Activated T-cell treated with anti-CD3 and anti-CD28 coated beads, Interleukin-2, amount 50 U/mL, for 4 hours (primary cell): ENCODE measurements around the gene TMEM35B. TPM values are rescaled to one million over a fixed set of nuclear protein-coding genes. Genes with fewer than 3 reads are reported as not detected.
"Not testable (repeated sequence)": the region's sequence is repeated elsewhere in the genome, so short reads cannot be mapped to it uniquely, and the experiment has no call there.

ENCODE experiments used
- ATAC-seq, 2 donors: fragments of 200-7000 bp; cut with Tn5 transposase; one replicate each; pipeline ENCODE4 v1.10.0; 2021
- DNase-seq: peaks from one replicate; pipeline ENCODE4 v3.0.0-alpha.2; 2020
- H3K27me3 Mint-ChIP-seq: one replicate; pipeline ENCODE4 v1.8.0; 2021; ENCODE audit warnings: low read depth, mixed read lengths
- H3K36me3 Mint-ChIP-seq: one replicate; pipeline ENCODE4 v1.8.0; 2022; ENCODE audit warnings: mixed read lengths; ENCODE audit not compliant: insufficient read depth
- H3K4me1 Mint-ChIP-seq: one replicate; pipeline ENCODE4 v1.8.0; 2021; ENCODE audit warnings: low read depth, mixed read lengths
- H3K4me3 Mint-ChIP-seq: one replicate; pipeline ENCODE4 v1.8.0; 2021; ENCODE audit warnings: mild to moderate bottlenecking, moderate library complexity, mixed read lengths
- H3K9me3 Mint-ChIP-seq: one replicate; pipeline ENCODE4 v1.8.0; 2021; ENCODE audit warnings: mixed read lengths
- total RNA-seq, 3 donors: library from RNA; stranded (reverse); gene quantifications; one replicate each; pipeline ENCODE4 v1.2.1, GENCODE V29; 2021

Gene TMEM35B
- total RNA-seq, 3 donors from 2014 or later = 14.9 to 17.4 (median 16.4) TPM

- H3K4me1 Mint-ChIP-seq = peaks cover 11% of the 10 kb centered on the region
- H3K27me3 Mint-ChIP-seq, H3K9me3 Mint-ChIP-seq, ATAC-seq, H3K36me3 Mint-ChIP-seq, H3K4me3 Mint-ChIP-seq, DNase-seq: not testable (repeated sequence)
These were observed 17.5 kb downstream of the TMEM35B start for GRCh38 chr1:34967672-34968071.

DNA sequence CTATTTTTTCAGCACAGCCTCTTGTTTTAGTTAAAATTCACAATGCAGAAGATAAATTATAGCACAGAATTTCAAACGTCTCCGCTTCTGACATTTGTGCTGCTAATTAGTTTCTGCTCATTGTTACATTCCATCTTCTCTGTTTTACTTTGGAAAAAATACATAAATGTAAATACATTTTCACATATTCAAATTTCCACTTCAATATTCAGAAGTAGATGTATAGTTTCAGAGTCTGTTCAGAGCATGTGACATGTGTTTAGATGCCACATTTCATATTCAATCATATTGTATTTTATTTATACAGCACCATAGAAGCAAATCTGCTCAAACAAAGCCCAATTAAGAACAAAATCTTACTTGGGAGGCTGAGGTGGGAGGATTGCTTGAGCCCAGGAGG, 19.6 kb downstream of the TMEM35B start:
- no peak for ATAC-seq
- peaks cover 9% of the 10 kb centered on the region for H3K4me1 Mint-ChIP-seq
- H3K4me3 Mint-ChIP-seq = no peak overlapping the region
- H3K9me3 Mint-ChIP-seq = no peaks in the 10 kb centered on the region
- no peaks in the 10 kb centered on the region for H3K36me3 Mint-ChIP-seq
- H3K27me3 Mint-ChIP-seq = no peaks in the 10 kb centered on the region
- DNase-seq = no peak

DNA sequence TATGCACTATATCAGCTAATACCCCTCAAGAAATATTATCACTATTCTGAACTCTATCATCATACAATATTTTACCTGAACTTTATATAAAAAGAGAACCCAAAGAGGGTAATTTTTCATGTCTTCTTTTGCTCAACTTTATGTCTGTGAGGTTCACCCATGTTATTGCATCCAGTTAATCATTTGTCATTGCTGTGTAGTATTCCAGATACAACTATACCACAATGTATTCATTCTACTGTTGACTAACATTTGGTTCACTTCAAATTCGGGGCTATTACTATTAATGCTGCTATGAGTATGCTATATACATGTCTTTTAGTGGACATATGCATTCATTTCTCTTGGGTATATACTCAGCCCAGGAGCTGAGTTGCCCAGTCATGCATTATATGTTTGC, 34.7 kb downstream of the TMEM35B start:
- Mint-ChIP-seq H3K9me3 (peaks cover 4% of the 10 kb centered on the region), H3K4me3 (no peak overlapping the region), H3K27me3 (peaks cover 23% of the 10 kb centered on the region), H3K4me1 (no peaks in the 10 kb centered on the region), H3K36me3 (no peaks in the 10 kb centered on the region)
- ATAC-seq (no peak), DNase-seq (no peak)

GRCh38 chr1:34948739-34949138, 36.4 kb downstream of the TMEM35B start:
- H3K36me3 Mint-ChIP-seq = not testable (repeated sequence)

GRCh38 chr1:34947641-34948314, 37.4 kb downstream of the TMEM35B start:
- H3K9me3 Mint-ChIP-seq, H3K4me3 Mint-ChIP-seq, H3K36me3 Mint-ChIP-seq, ATAC-seq, DNase-seq, H3K4me1 Mint-ChIP-seq: not testable (repeated sequence)
- peaks cover 20% of the 10 kb centered on the region for H3K27me3 Mint-ChIP-seq

More at GRCh38 chr1:34948739-34949138, 36.4 kb downstream of the TMEM35B start:
- not testable (repeated sequence) for H3K4me1 Mint-ChIP-seq, ATAC-seq, H3K4me3 Mint-ChIP-seq, H3K9me3 Mint-ChIP-seq, DNase-seq
- peaks cover 25% of the 10 kb centered on the region for H3K27me3 Mint-ChIP-seq

DNA sequence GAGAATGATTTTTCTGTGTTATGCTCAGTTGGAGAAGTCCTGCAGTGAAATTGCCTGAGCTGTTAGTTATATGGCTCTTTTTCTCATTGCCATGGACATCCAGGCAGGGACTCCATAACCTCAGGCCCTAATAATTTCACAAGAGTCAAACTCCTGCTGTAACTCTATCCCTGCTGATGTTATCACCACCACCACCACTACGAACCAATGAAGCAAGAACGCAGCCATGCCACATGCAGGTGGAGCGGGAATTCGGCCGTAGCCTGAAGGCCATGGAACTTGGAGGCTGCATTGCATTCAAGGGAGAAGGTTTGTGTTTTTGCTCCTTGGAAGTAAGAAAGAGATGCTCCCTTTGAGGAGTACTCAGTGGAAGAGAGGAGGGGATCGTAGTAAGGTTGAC, 38.9 kb downstream of the TMEM35B start:
- Mint-ChIP-seq H3K4me3 (no peak overlapping the region), H3K27me3 (peaks cover 19% of the 10 kb centered on the region), H3K36me3 (no peaks in the 10 kb centered on the region), H3K9me3 (peaks cover 4% of the 10 kb centered on the region), H3K4me1 (no peaks in the 10 kb centered on the region)
- DNase-seq = no peak
- ATAC-seq = no peak

DNA sequence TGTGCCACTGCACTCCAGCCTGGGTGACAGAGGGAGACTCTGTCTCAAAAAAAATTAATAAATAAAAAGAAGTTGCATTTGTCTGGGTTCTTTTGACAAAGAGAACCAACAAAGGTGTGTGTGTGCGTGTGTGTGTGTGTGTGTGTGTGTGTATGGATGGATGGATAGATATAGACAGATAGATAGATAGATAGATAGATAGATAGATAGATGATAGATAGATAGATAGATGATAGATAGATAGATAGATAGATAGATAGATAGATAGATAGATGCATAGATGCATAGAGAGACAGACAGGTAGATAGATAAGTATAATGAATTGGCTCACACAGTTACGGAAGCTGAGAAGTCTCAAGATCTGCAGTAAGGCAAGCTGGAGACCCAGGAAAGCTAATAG, 43.3 kb downstream of the TMEM35B start:
- H3K27me3 Mint-ChIP-seq = peaks cover 26% of the 10 kb centered on the region
- ATAC-seq, DNase-seq, H3K4me3 Mint-ChIP-seq, H3K9me3 Mint-ChIP-seq, H3K4me1 Mint-ChIP-seq, H3K36me3 Mint-ChIP-seq: not testable (repeated sequence)

Other genes starting within 250 kb of the TMEM35B start
- not detected for gene GJB5, start 230.3 kb downstream of the TMEM35B start, total RNA-seq
- not detected for gene GJB4, start 225.6 kb downstream of the TMEM35B start, total RNA-seq
- not detected for gene GJB3, start 204.1 kb downstream of the TMEM35B start, total RNA-seq
- gene GJA4, start 192.3 kb downstream of the TMEM35B start, total RNA-seq = under 1 TPM in 1 of 3 donors, not detected in 2; 0.51 TPM
- 10 to 100 TPM; 73.8 to 75.7 (median 73.8) TPM for gene SMIM12, start 125.6 kb downstream of the TMEM35B start, total RNA-seq
- gene DLGAP3, start 55.7 kb downstream of the TMEM35B start, total RNA-seq = 1 to 10 TPM in 2 of 3 donors, under 1 TPM in 1; 0.98 to 1.5 (median 1.0) TPM
- 10 to 100 TPM; 18.8 to 23.7 (median 20.6) TPM for gene ZMYM6, start 46.6 kb upstream of the TMEM35B start, total RNA-seq
- gene ZMYM1, start 94.0 kb upstream of the TMEM35B start, total RNA-seq = 1 to 10 TPM; 1.5 to 3.0 (median 3.0) TPM
- gene SFPQ, start 207.8 kb upstream of the TMEM35B start, total RNA-seq = 100 to 1,000 TPM; 462 to 466 (median 464) TPM